ENCODE results near the gene MTMR3. TPM values are rescaled to one million over a fixed set of nuclear protein-coding genes. Genes with fewer than 3 reads are reported as not detected.
A peak's percentile ranks its signal among the peaks of the same experiment; 100 is the strongest.

The MTMR3 gene
- total RNA-seq, 1 donor from 2014 or later, result 30.3 TPM

DNA sequence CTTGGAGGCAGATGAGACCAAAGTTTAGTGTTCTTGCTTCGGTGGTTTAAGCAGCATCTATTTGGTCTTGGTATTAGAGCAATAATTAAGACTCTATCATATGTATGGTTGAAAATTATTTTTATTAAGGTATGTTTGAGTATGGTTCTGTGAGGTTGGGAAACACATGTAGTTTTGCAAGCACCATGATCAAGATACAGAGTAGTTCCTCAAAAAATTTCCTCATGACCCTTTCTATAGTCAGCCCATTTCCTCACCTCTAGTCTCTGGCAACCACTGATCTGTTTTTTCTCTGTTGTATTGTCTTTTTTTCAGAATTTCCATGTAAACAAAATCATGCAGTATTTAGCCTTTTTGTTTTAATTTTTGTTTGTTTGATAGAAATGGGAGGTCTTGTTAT, 18.4 kb downstream of the MTMR3 start:
- no peaks in the 10 kb centered on the region for H3K27me3 ChIP-seq (ENCODE audit: control insufficient read depth, insufficient read depth, low read length)
- FAIRE-seq (no peak), DNase-seq (ENCODE audit: low read depth) (no peak)
- no peaks in the 10 kb centered on the region for H3K36me3 ChIP-seq (ENCODE audit: control insufficient read depth, insufficient read depth, low read length)
- TF ChIP-seq, protein P1, sequence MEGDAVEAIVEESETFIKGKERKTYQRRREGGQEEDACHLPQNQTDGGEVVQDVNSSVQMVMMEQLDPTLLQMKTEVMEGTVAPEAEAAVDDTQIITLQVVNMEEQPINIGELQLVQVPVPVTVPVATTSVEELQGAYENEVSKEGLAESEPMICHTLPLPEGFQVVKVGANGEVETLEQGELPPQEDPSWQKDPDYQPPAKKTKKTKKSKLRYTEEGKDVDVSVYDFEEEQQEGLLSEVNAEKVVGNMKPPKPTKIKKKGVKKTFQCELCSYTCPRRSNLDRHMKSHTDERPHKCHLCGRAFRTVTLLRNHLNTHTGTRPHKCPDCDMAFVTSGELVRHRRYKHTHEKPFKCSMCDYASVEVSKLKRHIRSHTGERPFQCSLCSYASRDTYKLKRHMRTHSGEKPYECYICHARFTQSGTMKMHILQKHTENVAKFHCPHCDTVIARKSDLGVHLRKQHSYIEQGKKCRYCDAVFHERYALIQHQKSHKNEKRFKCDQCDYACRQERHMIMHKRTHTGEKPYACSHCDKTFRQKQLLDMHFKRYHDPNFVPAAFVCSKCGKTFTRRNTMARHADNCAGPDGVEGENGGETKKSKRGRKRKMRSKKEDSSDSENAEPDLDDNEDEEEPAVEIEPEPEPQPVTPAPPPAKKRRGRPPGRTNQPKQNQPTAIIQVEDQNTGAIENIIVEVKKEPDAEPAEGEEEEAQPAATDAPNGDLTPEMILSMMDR (IDR thresholded peaks at IDR 0.05; ENCODE audit: insufficient read depth, low read length, severe bottlenecking), result no peak
- no peak overlapping the region for H3K4me3 ChIP-seq (ENCODE audit: low read depth, low read length)

DNA sequence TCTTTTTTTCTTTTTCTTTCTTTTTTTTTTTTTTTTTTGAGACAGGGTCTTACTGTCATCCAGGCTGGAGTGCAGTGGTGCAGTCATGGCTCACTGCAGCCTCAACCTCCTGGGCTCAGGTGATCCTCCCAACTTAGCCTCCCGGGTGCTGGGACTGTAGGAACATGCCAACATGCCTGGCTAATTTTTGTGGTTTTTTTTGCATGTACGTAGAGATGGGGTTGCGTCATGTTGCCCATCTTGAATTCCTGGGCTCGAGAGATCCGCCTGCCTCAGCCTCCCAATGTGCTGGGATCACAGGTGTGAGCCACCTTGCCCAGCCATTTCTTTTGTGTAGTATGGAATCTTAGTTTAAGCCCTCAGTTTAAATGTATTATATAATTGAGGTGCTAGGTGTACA, 20.4 kb downstream of the MTMR3 start:
- DNase-seq (ENCODE audit: low read depth), result no peak
- Histone ChIP-seq H3K27me3 (ENCODE audit: control insufficient read depth, insufficient read depth, low read length) (no peaks in the 10 kb centered on the region), H3K4me3 (ENCODE audit: low read depth, low read length) (no peak overlapping the region), H3K36me3 (ENCODE audit: control insufficient read depth, insufficient read depth, low read length) (no peaks in the 10 kb centered on the region)
- FAIRE-seq, result no peak
- TF ChIP-seq, protein P1 (IDR thresholded peaks at IDR 0.05; ENCODE audit: insufficient read depth, low read length, severe bottlenecking), result no peak

DNA sequence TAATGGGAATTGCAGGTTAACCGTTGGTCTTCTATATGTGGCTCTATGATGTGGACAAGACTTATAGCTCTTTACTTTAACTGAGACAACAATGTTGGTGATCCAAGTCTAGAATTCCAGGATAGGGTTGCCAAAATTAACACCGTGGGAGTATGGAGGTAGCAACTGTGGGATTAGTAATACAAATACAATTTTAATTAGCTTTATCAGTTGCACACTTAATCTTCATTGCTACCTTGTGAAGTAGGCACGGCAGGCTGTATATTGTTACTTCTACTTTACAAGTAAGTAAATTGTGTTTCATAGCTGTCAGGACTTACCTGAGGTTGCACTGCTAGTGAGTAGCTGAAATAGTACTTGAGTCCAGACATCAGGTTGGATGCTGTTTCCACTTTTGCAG, 21.0 kb downstream of the MTMR3 start:
- DNase-seq (ENCODE audit: low read depth) (no peak), FAIRE-seq (no peak)
- TF ChIP-seq, protein P1 (IDR thresholded peaks at IDR 0.05; ENCODE audit: insufficient read depth, low read length, severe bottlenecking), result no peak
- Histone ChIP-seq H3K36me3 (ENCODE audit: control insufficient read depth, insufficient read depth, low read length) (no peaks in the 10 kb centered on the region), H3K4me3 (ENCODE audit: low read depth, low read length) (no peak overlapping the region), H3K27me3 (ENCODE audit: control insufficient read depth, insufficient read depth, low read length) (no peaks in the 10 kb centered on the region)

DNA sequence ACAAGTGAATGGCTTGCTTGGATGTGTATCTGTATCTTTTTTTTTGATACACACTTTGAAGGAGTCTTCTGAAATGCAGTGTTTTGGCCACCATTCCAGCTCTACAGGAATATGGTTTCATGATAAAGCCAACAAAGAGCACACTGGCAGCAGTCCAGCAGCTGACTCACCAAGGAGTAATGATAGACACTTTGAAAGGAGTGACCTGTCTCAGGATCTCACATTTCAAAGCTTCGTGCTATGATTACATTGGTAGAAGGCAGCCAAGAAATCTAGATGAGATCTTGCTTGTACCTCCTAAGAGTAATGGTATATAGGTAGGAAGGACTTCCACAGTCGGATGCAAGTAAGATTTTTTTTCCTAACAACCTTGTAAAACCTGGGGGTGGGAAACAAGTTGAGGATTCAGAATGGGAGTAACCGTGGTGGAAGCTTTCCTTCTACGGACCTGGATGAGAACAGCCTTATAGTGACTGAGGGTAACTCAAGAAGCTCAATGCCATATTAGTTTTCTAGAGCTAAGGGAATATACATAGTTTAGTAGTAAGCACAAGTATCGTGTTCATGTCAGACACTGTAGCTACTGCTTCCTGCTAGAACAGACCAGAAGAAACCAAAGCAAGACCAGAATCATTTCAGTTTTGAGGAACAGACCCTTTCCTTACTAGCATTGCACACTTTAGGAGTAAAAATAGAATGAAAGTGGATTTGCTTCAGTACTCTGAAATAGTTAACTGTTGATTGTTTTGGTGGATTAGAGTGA, 25.0 kb downstream of the MTMR3 start:
- Histone ChIP-seq H3K4me3 (ENCODE audit: low read depth, low read length) (no peak overlapping the region), H3K27me3 (ENCODE audit: control insufficient read depth, insufficient read depth, low read length) (no peaks in the 10 kb centered on the region), H3K36me3 (ENCODE audit: control insufficient read depth, insufficient read depth, low read length) (no peaks in the 10 kb centered on the region)
- DNase-seq (ENCODE audit: low read depth), result peak; percentile 98
- TF ChIP-seq, protein P1 (IDR thresholded peaks at IDR 0.05; ENCODE audit: insufficient read depth, low read length, severe bottlenecking), result no peak
- peak; percentile 72 for FAIRE-seq

DNA sequence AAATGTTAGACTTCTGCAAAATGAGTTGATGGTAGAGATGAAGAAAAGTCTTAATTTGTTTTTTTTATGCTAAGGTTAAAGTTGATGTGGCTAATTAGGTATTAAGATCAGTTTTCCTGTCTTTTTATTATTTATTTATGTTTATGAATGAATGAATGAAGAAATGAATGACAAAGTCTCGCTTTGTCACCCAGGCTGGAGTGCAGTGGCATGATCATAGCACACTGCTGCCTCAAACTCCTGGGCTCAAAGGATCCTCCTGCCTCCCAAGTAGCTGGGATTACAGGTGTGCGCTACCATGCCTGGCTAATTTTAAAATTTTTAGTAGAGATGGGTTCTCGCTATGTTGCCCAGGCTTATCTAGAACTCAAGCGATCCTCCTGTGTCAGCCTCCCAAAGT, 29.2 kb downstream of the MTMR3 start:
- Histone ChIP-seq H3K27me3 (ENCODE audit: control insufficient read depth, insufficient read depth, low read length) (no peaks in the 10 kb centered on the region), H3K36me3 (ENCODE audit: control insufficient read depth, insufficient read depth, low read length) (no peaks in the 10 kb centered on the region), H3K4me3 (ENCODE audit: low read depth, low read length) (no peak overlapping the region)
- TF ChIP-seq, protein P1 (IDR thresholded peaks at IDR 0.05; ENCODE audit: insufficient read depth, low read length, severe bottlenecking), result no peak
- FAIRE-seq (no peak), DNase-seq (ENCODE audit: low read depth) (no peak)
